Astrocyte of the spinal cord (primary cell): ENCODE measurements around the gene DSCAM.

Experiments
- DNase-seq: peaks from one replicate; pipeline ENCODE4 v3.0.0; 2011; ENCODE audit warnings: low read depth, low spot score
- H3K4me3 ChIP-seq: 2 replicates; pipeline ENCODE4 v1.5.1; 2011; ENCODE audit warnings: low read depth, mild to moderate bottlenecking, low read length, moderate library complexity
- CTCF ChIP-seq: IDR thresholded peaks from 2 replicates; pipeline ENCODE4 v1.5.1; 2012; ENCODE audit warnings: low read depth, mild to moderate bottlenecking, low read length, inconsistent platforms
- in situ Hi-C: cut with HindIII; loops from 2 replicates; pipeline ENCODE4 v1.10.0; 2017; ENCODE audit warnings: low sequenced_read_pairs

DSCAM gene

GRCh38 chr21:40652436-40652835, 194.5 kb downstream of the DSCAM start:
- no peak for DNase-seq
- no peak for TF ChIP-seq CTCF
- no peak overlapping the region for H3K4me3 ChIP-seq
- in situ Hi-C loops: no loop called here

- DNase-seq: no peak
- H3K4me3 ChIP-seq: no peak overlapping the region
- TF ChIP-seq CTCF: no peak
- in situ Hi-C loops: no loop called here
Observed at GRCh38 chr21:40647706-40648105, 199.3 kb downstream of the DSCAM start.

- no peak overlapping the region for H3K4me3 ChIP-seq
- TF ChIP-seq CTCF: no peak
- in situ Hi-C loops: no loop called here
- DNase-seq: no peak
Observed at GRCh38 chr21:40646651-40647050, 200.3 kb downstream of the DSCAM start.

GRCh38 chr21:40641042-40641441, 205.9 kb downstream of the DSCAM start:
- DNase-seq: no peak
- no peak for TF ChIP-seq CTCF
- H3K4me3 ChIP-seq: no peak overlapping the region
- in situ Hi-C loops: no loop called here

- DNase-seq: no peak
Observed at GRCh38 chr21:40640266-40640789, 206.6 kb downstream of the DSCAM start.

GRCh38 chr21:40639616-40640194, 207.3 kb downstream of the DSCAM start:
- H3K4me3 ChIP-seq: no peak overlapping the region
- in situ Hi-C loops: no loop called here
- TF ChIP-seq CTCF: no peak
- no peak for DNase-seq

More at GRCh38 chr21:40640266-40640789, 206.6 kb downstream of the DSCAM start:
- H3K4me3 ChIP-seq: no peak overlapping the region
- in situ Hi-C loops: no loop called here
- TF ChIP-seq CTCF: no peak
